ENCODE measurements around the gene FGFBP3. TPM values are rescaled to one million over a fixed set of nuclear protein-coding genes. Genes with fewer than 3 reads are reported as not detected.

The FGFBP3 gene
- total and polyA plus RNA-seq, 2 experiments from 2014 or later = 65.7 to 73.9 TPM

DNA sequence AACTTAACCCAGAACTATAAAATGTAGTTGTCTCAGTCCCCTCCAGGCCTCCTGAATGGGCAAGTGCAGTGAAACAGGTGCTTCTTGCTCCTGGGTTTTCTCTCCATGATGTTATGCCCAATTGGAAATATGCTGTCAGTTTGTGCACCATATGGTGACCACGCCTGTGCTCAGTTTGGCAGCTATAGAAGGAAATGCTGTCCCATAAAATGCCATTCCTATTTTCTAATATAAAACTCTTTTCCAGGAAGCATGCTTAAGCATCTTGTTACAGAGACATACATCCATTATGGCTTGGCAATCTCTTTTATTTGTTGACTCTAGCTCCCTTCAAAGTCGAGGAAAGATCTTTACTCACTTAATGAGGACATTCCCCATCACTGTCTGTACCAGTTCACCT lies 45.2 kb downstream of the FGFBP3 start (continued):
- TF ChIP-seq, protein P1, sequence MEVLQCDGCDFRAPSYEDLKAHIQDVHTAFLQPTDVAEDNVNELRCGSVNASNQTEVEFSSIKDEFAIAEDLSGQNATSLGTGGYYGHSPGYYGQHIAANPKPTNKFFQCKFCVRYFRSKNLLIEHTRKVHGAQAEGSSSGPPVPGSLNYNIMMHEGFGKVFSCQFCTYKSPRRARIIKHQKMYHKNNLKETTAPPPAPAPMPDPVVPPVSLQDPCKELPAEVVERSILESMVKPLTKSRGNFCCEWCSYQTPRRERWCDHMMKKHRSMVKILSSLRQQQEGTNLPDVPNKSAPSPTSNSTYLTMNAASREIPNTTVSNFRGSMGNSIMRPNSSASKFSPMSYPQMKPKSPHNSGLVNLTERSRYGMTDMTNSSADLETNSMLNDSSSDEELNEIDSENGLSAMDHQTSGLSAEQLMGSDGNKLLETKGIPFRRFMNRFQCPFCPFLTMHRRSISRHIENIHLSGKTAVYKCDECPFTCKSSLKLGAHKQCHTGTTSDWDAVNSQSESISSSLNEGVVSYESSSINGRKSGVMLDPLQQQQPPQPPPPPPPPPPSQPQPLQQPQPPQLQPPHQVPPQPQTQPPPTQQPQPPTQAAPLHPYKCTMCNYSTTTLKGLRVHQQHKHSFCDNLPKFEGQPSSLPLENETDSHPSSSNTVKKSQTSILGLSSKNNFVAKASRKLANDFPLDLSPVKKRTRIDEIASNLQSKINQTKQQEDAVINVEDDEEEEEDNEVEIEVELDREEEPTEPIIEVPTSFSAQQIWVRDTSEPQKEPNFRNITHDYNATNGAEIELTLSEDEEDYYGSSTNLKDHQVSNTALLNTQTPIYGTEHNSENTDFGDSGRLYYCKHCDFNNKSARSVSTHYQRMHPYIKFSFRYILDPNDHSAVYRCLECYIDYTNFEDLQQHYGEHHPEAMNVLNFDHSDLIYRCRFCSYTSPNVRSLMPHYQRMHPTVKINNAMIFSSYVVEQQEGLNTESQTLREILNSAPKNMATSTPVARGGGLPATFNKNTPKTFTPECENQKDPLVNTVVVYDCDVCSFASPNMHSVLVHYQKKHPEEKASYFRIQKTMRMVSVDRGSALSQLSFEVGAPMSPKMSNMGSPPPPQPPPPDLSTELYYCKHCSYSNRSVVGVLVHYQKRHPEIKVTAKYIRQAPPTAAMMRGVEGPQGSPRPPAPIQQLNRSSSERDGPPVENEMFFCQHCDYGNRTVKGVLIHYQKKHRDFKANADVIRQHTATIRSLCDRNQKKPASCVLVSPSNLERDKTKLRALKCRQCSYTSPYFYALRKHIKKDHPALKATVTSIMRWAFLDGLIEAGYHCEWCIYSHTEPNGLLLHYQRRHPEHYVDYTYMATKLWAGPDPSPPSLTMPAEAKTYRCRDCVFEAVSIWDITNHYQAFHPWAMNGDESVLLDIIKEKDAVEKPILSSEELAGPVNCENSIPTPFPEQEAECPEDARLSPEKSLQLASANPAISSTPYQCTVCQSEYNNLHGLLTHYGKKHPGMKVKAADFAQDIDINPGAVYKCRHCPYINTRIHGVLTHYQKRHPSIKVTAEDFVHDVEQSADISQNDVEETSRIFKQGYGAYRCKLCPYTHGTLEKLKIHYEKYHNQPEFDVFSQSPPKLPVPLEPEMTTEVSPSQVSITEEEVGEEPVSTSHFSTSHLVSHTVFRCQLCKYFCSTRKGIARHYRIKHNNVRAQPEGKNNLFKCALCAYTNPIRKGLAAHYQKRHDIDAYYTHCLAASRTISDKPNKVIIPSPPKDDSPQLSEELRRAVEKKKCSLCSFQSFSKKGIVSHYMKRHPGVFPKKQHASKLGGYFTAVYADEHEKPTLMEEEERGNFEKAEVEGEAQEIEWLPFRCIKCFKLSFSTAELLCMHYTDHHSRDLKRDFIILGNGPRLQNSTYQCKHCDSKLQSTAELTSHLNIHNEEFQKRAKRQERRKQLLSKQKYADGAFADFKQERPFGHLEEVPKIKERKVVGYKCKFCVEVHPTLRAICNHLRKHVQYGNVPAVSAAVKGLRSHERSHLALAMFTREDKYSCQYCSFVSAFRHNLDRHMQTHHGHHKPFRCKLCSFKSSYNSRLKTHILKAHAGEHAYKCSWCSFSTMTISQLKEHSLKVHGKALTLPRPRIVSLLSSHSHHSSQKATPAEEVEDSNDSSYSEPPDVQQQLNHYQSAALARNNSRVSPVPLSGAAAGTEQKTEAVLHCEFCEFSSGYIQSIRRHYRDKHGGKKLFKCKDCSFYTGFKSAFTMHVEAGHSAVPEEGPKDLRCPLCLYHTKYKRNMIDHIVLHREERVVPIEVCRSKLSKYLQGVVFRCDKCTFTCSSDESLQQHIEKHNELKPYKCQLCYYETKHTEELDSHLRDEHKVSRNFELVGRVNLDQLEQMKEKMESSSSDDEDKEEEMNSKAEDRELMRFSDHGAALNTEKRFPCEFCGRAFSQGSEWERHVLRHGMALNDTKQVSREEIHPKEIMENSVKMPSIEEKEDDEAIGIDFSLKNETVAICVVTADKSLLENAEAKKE (CRISPR knock-in tag; IDR thresholded peaks at IDR 0.05) = no peak
- no peak for TF ChIP-seq NANOG (IDR thresholded peaks at IDR 0.05; ENCODE audit: borderline replicate concordance)
- TF ChIP-seq ZNF331 (CRISPR knock-in tag; IDR thresholded peaks at IDR 0.05; ENCODE audit: low read depth) = no peak
- no peak for TF ChIP-seq ZNF114 (CRISPR knock-in tag; IDR thresholded peaks at IDR 0.05)
- TF ChIP-seq, protein P2, sequence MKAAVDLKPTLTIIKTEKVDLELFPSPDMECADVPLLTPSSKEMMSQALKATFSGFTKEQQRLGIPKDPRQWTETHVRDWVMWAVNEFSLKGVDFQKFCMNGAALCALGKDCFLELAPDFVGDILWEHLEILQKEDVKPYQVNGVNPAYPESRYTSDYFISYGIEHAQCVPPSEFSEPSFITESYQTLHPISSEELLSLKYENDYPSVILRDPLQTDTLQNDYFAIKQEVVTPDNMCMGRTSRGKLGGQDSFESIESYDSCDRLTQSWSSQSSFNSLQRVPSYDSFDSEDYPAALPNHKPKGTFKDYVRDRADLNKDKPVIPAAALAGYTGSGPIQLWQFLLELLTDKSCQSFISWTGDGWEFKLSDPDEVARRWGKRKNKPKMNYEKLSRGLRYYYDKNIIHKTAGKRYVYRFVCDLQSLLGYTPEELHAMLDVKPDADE (IDR thresholded peaks at IDR 0.05) = no peak

DNA sequence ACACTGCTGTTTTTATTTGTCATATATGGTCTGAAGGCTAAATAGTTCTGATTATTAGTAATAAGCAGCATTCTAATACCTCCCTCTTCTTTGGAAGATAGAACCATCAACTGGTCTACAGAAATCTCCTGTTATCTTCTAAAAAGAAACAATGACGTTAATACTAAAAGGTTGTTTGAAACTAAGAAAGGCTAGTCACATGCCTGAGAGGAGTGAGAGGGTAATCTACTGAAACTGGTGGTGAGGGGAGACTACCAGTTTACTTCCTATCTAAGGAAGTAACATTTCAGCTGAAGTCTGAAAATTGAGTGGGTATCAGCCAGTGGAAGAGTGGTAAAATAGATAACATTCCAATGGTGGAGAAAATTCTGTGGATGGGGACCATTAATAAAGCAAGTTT lies 48.4 kb downstream of the FGFBP3 start:
- H3K4me1 ChIP-seq (ENCODE audit: insufficient read depth) = peaks cover 18% of the 10 kb centered on the region
- no peak overlapping the region for H2AFZ ChIP-seq
- DNase-seq (ENCODE audit: low spot score) (no peak), ATAC-seq (no peak)
- no peak overlapping the region for H3K4me3 ChIP-seq
- H3K9me2 ChIP-seq (ENCODE audit: insufficient read depth) = no peaks in the 10 kb centered on the region
- no peaks in the 10 kb centered on the region for H3K27me3 Mint-ChIP-seq (ENCODE audit: insufficient read depth, low read depth, poor library complexity)
- H3K79me2 ChIP-seq (replicated peaks; ENCODE audit: insufficient read depth) = no peaks in the 10 kb centered on the region
- H3K4me1 Mint-ChIP-seq = peaks cover 20% of the 10 kb centered on the region
- no peaks in the 10 kb centered on the region for H3K9me3 Mint-ChIP-seq
- H3K27me3 ChIP-seq (ENCODE audit: insufficient read depth) = no peaks in the 10 kb centered on the region
- no peaks in the 10 kb centered on the region for H4K20me1 ChIP-seq (replicated peaks; ENCODE audit: insufficient read depth)
- peaks cover 24% of the 10 kb centered on the region; the same call in 1 of the 2 replicates for H3K36me3 ChIP-seq (ENCODE audit: insufficient read depth)
- H3K36me3 Mint-ChIP-seq (ENCODE audit: low read depth) = peaks cover 53% of the 10 kb centered on the region
- H3K27ac Mint-ChIP-seq = 0 out of 2 replicates have a peak overlapping the region, but pooled peaks have one; percentile 15
- H3K4me3 Mint-ChIP-seq = no peak overlapping the region
- 0 out of 2 replicates have a peak, but pooled peaks cover 11% of the 10 kb centered on the region for H3F3A ChIP-seq (replicated peaks; ENCODE audit: low read depth)
- H3K27ac ChIP-seq (ENCODE audit: low read depth) = peak overlapping the region; percentile 20; the same call in 1 of the 2 replicates
- no peak overlapping the region for H3K4me2 ChIP-seq
- TF ChIP-seq JUNB (IDR thresholded peaks at IDR 0.05; ENCODE audit: unreplicated experiment) = no peak
- TF ChIP-seq, protein P1 (CRISPR knock-in tag; IDR thresholded peaks at IDR 0.05) = no peak
- no peak for TF ChIP-seq NANOG (IDR thresholded peaks at IDR 0.05; ENCODE audit: borderline replicate concordance)
- TF ChIP-seq ZNF114 (CRISPR knock-in tag; IDR thresholded peaks at IDR 0.05) = no peak
- no peak for TF ChIP-seq CREB1 (CRISPR knock-in tag; IDR thresholded peaks at IDR 0.05; ENCODE audit: low read depth)
- no peak for TF ChIP-seq ZNF331 (CRISPR knock-in tag; IDR thresholded peaks at IDR 0.05; ENCODE audit: low read depth)
- TF ChIP-seq EZH2 (IDR thresholded peaks at IDR 0.05; ENCODE audit: low read depth, unreplicated experiment) = no peak

All from GM23338 (cell line).